ENCODE results near the gene ZNF45. TPM values are rescaled to one million over a fixed set of nuclear protein-coding genes. Genes with fewer than 3 reads are reported as not detected.

Gene ZNF45
- total and polyA plus RNA-seq, 2 of the 4 experiments (the other 2 are of a cell fraction): 7.6 to 18.1 TPM

- Histone ChIP-seq H3K18ac (ENCODE audit: low read depth, low read length) (no peak overlapping the region), H3K14ac (replicated peaks; ENCODE audit: low read depth, low read length) (no peak overlapping the region), H2BK15ac (ENCODE audit: low read depth, low read length) (no peak overlapping the region), H4K91ac (ENCODE audit: insufficient read depth, low read depth, low read length) (no peak overlapping the region), H2AK9ac (replicated peaks; ENCODE audit: low read depth, low read length, poor library complexity) (no peak overlapping the region), H3K4me1 (ENCODE audit: control insufficient read depth, insufficient read depth, low read length) (no peaks in the 10 kb centered on the region), H3K27me3 (ENCODE audit: control insufficient read depth, insufficient read depth, low read length) (no peaks in the 10 kb centered on the region), H4K5ac (ENCODE audit: low read depth, low read length) (no peak overlapping the region), H3K4me3 (ENCODE audit: insufficient read depth, low read depth, low read length) (no peak overlapping the region), H2BK5ac (ENCODE audit: low read depth, low read length, poor library complexity, severe bottlenecking) (no peak overlapping the region), H3K27ac (ENCODE audit: insufficient read depth, low read length) (no peak overlapping the region), H3K4ac (ENCODE audit: low read depth, low read length) (no peak overlapping the region), H4K8ac (ENCODE audit: low read depth in 2 of 2, low read length in 2 of 2) (no peak overlapping the region), H3K23ac (ENCODE audit: low read depth, low read length) (no peak overlapping the region), H3K9me3 (ENCODE audit: control insufficient read depth, insufficient read depth, low read length) (peaks cover 45% of the 10 kb centered on the region), H3K9ac (ENCODE audit: low read depth, low read length) (no peak overlapping the region), H3K79me1 (ENCODE audit: low read depth in 1 of 2, low read length in 2 of 2) (no peaks in the 10 kb centered on the region), H3K36me3 (ENCODE audit: control insufficient read depth, insufficient read depth, low read length) (peaks cover 31% of the 10 kb centered on the region), H3K56ac (ENCODE audit: extremely low read depth, insufficient read depth, low read length) (no peak overlapping the region), H3K9me1 (ENCODE audit: insufficient read depth, low read length) (no peaks in the 10 kb centered on the region), H2BK20ac (ENCODE audit: low read depth, low read length) (no peak overlapping the region), H4K20me1 (ENCODE audit: insufficient read depth, low read length) (no peaks in the 10 kb centered on the region), H3K4me2 (ENCODE audit: low read depth, low read length) (no peak overlapping the region), H2BK120ac (ENCODE audit: low read depth, low read length) (no peak overlapping the region), H2AK5ac (ENCODE audit: low read depth, low read length) (no peak overlapping the region), H2AFZ (replicated peaks; ENCODE audit: low read length, poor library complexity) (no peak overlapping the region)
- no TSS peak for BruUV-seq (replicated peaks)
- intact Hi-C loops (cut with micrococcal nuclease): no loop called here
- no peak for TF ChIP-seq USF2 (IDR thresholded peaks at IDR 0.05; ENCODE audit: low read depth, low read length)
- TF ChIP-seq CTCF (conservative IDR thresholded peaks at IDR 0.05; ENCODE audit: low read depth, low read length): no peak
- TF ChIP-seq MAFK (IDR thresholded peaks at IDR 0.05; ENCODE audit: low read depth, low read length): no peak
- TF ChIP-seq CEBPB (IDR thresholded peaks at IDR 0.05; ENCODE audit: low read depth, low read length): no peak
- TF ChIP-seq POLR2A (IDR thresholded peaks at IDR 0.05; ENCODE audit: low read depth, low read length): no peak
- no peak for TF ChIP-seq MAZ (IDR thresholded peaks at IDR 0.05; ENCODE audit: borderline replicate concordance, low read depth, low read length)
- no peak for TF ChIP-seq RFX5 (IDR thresholded peaks at IDR 0.05; ENCODE audit: low read depth, low read length)
- TF ChIP-seq RAD21 (IDR thresholded peaks at IDR 0.05; ENCODE audit: low read length): no peak
- no peak for TF ChIP-seq NFE2L2 (IDR thresholded peaks at IDR 0.05; ENCODE audit: low read depth, low read length)
- no peak for TF ChIP-seq SMC3 (IDR thresholded peaks at IDR 0.05; ENCODE audit: low read depth, low read length)
- no peak for TF ChIP-seq FOS (IDR thresholded peaks at IDR 0.05; ENCODE audit: low read depth, low read length)
- no peak for TF ChIP-seq CHD1 (IDR thresholded peaks at IDR 0.05; ENCODE audit: low read depth, low read length)
- TF ChIP-seq RCOR1 (IDR thresholded peaks at IDR 0.05; ENCODE audit: insufficient replicate concordance, low read length): no peak
- TF ChIP-seq BHLHE40 (IDR thresholded peaks at IDR 0.05; ENCODE audit: low read depth, low read length): no peak
- no peak for TF ChIP-seq ELK1 (IDR thresholded peaks at IDR 0.05; ENCODE audit: borderline replicate concordance, low read depth, low read length)
- dilution Hi-C loops (cut with HindIII; ENCODE audit: low sequenced_read_pairs, unreplicated experiment): no loop called here
- ATAC-seq (ENCODE audit: low read depth) (no peak), DNase-seq (no peak)
- CTCF ChIA-PET: no interaction called here
- POLR2A ChIA-PET (ENCODE audit: unreplicated experiment): no interaction called here
- in situ Hi-C loops (cut with MboI; ENCODE audit: low sequenced_read_pairs): no loop called here
Observed at GRCh38 chr19:43910884-43911283, 24.2 kb downstream of the ZNF45 start.
